HEK293 (cell line): ENCODE measurements around the gene ROBO1.

ENCODE experiments used
- GLI4 ChIP-seq: fragments of 450-650 bp; formaldehyde crosslinking; IDR thresholded peaks from 2 replicates; pipeline ENCODE4 v1.5.1; 2016; ENCODE audit warnings: missing biosample characterization, missing genetic modification characterization
- HOXC10 ChIP-seq: sonication (generic); formaldehyde crosslinking; IDR thresholded peaks from 2 replicates; pipeline ENCODE4 v1.8.1; 2023; ENCODE audit warnings: mild to moderate bottlenecking, missing genetic modification reagents
- OSR2 ChIP-seq: fragments of 450-650 bp; formaldehyde crosslinking; IDR thresholded peaks from 2 replicates; pipeline ENCODE4 v1.5.1; 2016; ENCODE audit warnings: missing biosample characterization, missing genetic modification characterization
- SP3 ChIP-seq: fragments of 450-650 bp; formaldehyde crosslinking; IDR thresholded peaks from 2 replicates; pipeline ENCODE4 v1.5.1; 2016; ENCODE audit warnings: missing biosample characterization, missing genetic modification characterization
- ZBTB1 ChIP-seq: fragments of 450-650 bp; formaldehyde crosslinking; IDR thresholded peaks from 2 replicates; pipeline ENCODE4 v1.5.1; 2016; ENCODE audit warnings: missing biosample characterization, missing genetic modification characterization
- ZBTB26 ChIP-seq: fragments of 450-650 bp; formaldehyde crosslinking; optimal IDR thresholded peaks from 2 replicates; pipeline ENCODE3; 2016; ENCODE audit warnings: missing biosample characterization, mild to moderate bottlenecking, missing genetic modification characterization
- ZEB2 ChIP-seq: fragments of 450-650 bp; formaldehyde crosslinking; IDR thresholded peaks from 2 replicates; pipeline ENCODE4 v1.5.1; 2016; ENCODE audit warnings: missing biosample characterization, missing genetic modification characterization
- ZFP3 ChIP-seq: fragments of 450-650 bp; formaldehyde crosslinking; IDR thresholded peaks from 2 replicates; pipeline ENCODE4 v1.5.1; 2016; ENCODE audit warnings: low read depth, missing biosample characterization, missing genetic modification characterization
- ZNF138 ChIP-seq: fragments of 450-650 bp; formaldehyde crosslinking; IDR thresholded peaks from 2 replicates; pipeline ENCODE4 v1.5.1; 2016; ENCODE audit warnings: missing biosample characterization, missing genetic modification characterization, borderline replicate concordance
- ZNF169 ChIP-seq: fragments of 450-650 bp; formaldehyde crosslinking; IDR thresholded peaks from 2 replicates; pipeline ENCODE4 v1.5.1; 2016; ENCODE audit warnings: missing biosample characterization, missing genetic modification characterization
- ZNF174 ChIP-seq: fragments of 450-650 bp; formaldehyde crosslinking; IDR thresholded peaks from 2 replicates; pipeline ENCODE4 v1.5.0; 2017; ENCODE audit warnings: missing biosample characterization, mild to moderate bottlenecking, missing genetic modification characterization
- ZNF18 ChIP-seq: fragments of 450-650 bp; formaldehyde crosslinking; IDR thresholded peaks from 2 replicates; pipeline ENCODE4 v1.5.1; 2016; ENCODE audit warnings: missing biosample characterization, missing genetic modification characterization
- ZNF24 ChIP-seq: fragments of 450-650 bp; formaldehyde crosslinking; IDR thresholded peaks from 2 replicates; pipeline ENCODE4 v1.5.1; 2016; ENCODE audit warnings: missing biosample characterization, missing genetic modification characterization
- ZNF292 ChIP-seq: fragments of 450-650 bp; formaldehyde crosslinking; IDR thresholded peaks from 2 replicates; pipeline ENCODE4 v1.5.1; 2016; ENCODE audit warnings: low read depth, missing biosample characterization, missing genetic modification characterization, borderline replicate concordance
- ZNF335 ChIP-seq: fragments of 450-650 bp; formaldehyde crosslinking; conservative IDR thresholded peaks from 2 replicates; pipeline ENCODE4 v1.5.1; 2016; ENCODE audit warnings: missing biosample characterization, missing genetic modification characterization
- ZNF350 ChIP-seq: fragments of 450-650 bp; formaldehyde crosslinking; IDR thresholded peaks from 2 replicates; pipeline ENCODE4 v1.5.0; 2017; ENCODE audit warnings: missing biosample characterization, mild to moderate bottlenecking, missing genetic modification characterization
- ZNF366 ChIP-seq: fragments of 450-650 bp; formaldehyde crosslinking; conservative IDR thresholded peaks from 2 replicates; pipeline ENCODE4 v1.5.1; 2016; ENCODE audit warnings: missing biosample characterization, missing genetic modification characterization
- ZNF473 ChIP-seq: fragments of 450-650 bp; formaldehyde crosslinking; IDR thresholded peaks from 2 replicates; pipeline ENCODE4 v1.5.1; 2017; ENCODE audit warnings: missing biosample characterization, missing genetic modification characterization
- ZNF48 ChIP-seq: fragments of 450-650 bp; formaldehyde crosslinking; IDR thresholded peaks from 2 replicates; pipeline ENCODE4 v1.5.1; 2016; ENCODE audit warnings: missing biosample characterization, missing genetic modification characterization
- ZNF530 ChIP-seq: fragments of 450-650 bp; formaldehyde crosslinking; IDR thresholded peaks from 2 replicates; pipeline ENCODE4 v1.5.1; 2016; ENCODE audit warnings: low read depth, missing biosample characterization, missing genetic modification characterization
- ZNF555 ChIP-seq: fragments of 450-650 bp; formaldehyde crosslinking; conservative IDR thresholded peaks from 2 replicates; pipeline ENCODE4 v1.5.1; 2017; ENCODE audit warnings: missing biosample characterization, mild to moderate bottlenecking, missing genetic modification characterization, inconsistent platforms
- ZNF596 ChIP-seq: fragments of 450-650 bp; IDR thresholded peaks from 2 replicates; pipeline ENCODE4 v1.5.0; 2018; ENCODE audit warnings: missing biosample characterization, mild to moderate bottlenecking, missing genetic modification characterization, moderate library complexity
- ZNF639 ChIP-seq: fragments of 450-650 bp; formaldehyde crosslinking; IDR thresholded peaks from 2 replicates; pipeline ENCODE4 v1.5.1; 2016; ENCODE audit warnings: missing biosample characterization, missing genetic modification characterization
- ZNF654 ChIP-seq: fragments of 450-650 bp; formaldehyde crosslinking; IDR thresholded peaks from 2 replicates; pipeline ENCODE4 v1.5.1; 2016; ENCODE audit warnings: low read depth, missing biosample characterization, missing genetic modification characterization
- ZNF658 ChIP-seq: fragments of 450-650 bp; formaldehyde crosslinking; IDR thresholded peaks from 2 replicates; pipeline ENCODE4; 2016; ENCODE audit warnings: missing biosample characterization, missing genetic modification characterization
- ZNF747 ChIP-seq: fragments of 450-650 bp; formaldehyde crosslinking; IDR thresholded peaks from 2 replicates; pipeline ENCODE4 v1.5.1; 2016; ENCODE audit warnings: missing biosample characterization, missing genetic modification characterization
- ZNF768 ChIP-seq: fragments of 450-650 bp; formaldehyde crosslinking; IDR thresholded peaks from 2 replicates; pipeline ENCODE4 v1.5.1; 2018; ENCODE audit warnings: missing biosample characterization, mild to moderate bottlenecking, missing genetic modification characterization
- ZNF776 ChIP-seq: fragments of 450-650 bp; formaldehyde crosslinking; IDR thresholded peaks from 2 replicates; pipeline ENCODE4 v1.5.0; 2017; ENCODE audit warnings: missing biosample characterization, missing genetic modification characterization, borderline replicate concordance
- ZNF785 ChIP-seq: fragments of 450-650 bp; formaldehyde crosslinking; IDR thresholded peaks from 2 replicates; pipeline ENCODE4 v1.5.1; 2016; ENCODE audit warnings: missing biosample characterization, missing genetic modification characterization
- ZNF830 ChIP-seq: fragments of 450-650 bp; IDR thresholded peaks from 2 replicates; pipeline ENCODE4 v1.5.0; 2018; ENCODE audit warnings: missing biosample characterization, missing genetic modification characterization, low read depth, mild to moderate bottlenecking, moderate library complexity
- ZNF837 ChIP-seq: fragments of 450-650 bp; formaldehyde crosslinking; IDR thresholded peaks from 2 replicates; pipeline ENCODE4 v1.5.1; 2016; ENCODE audit warnings: missing biosample characterization, missing genetic modification characterization
- ZNF843 ChIP-seq: fragments of 450-650 bp; formaldehyde crosslinking; IDR thresholded peaks from 2 replicates; pipeline ENCODE4 v1.5.1; 2016; ENCODE audit warnings: missing biosample characterization, missing genetic modification characterization
- ZXDB ChIP-seq: fragments of 450-650 bp; formaldehyde crosslinking; IDR thresholded peaks from 2 replicates; pipeline ENCODE4 v1.5.1; 2016; ENCODE audit warnings: missing biosample characterization, missing genetic modification characterization
- TF ChIP-seq, protein P1 (sequence below): fragments of 450-650 bp; formaldehyde crosslinking; conservative IDR thresholded peaks from 2 replicates; pipeline ENCODE4 v1.5.1; 2016; ENCODE audit warnings: low read depth, missing biosample characterization, missing genetic modification characterization

ROBO1 gene

DNA sequence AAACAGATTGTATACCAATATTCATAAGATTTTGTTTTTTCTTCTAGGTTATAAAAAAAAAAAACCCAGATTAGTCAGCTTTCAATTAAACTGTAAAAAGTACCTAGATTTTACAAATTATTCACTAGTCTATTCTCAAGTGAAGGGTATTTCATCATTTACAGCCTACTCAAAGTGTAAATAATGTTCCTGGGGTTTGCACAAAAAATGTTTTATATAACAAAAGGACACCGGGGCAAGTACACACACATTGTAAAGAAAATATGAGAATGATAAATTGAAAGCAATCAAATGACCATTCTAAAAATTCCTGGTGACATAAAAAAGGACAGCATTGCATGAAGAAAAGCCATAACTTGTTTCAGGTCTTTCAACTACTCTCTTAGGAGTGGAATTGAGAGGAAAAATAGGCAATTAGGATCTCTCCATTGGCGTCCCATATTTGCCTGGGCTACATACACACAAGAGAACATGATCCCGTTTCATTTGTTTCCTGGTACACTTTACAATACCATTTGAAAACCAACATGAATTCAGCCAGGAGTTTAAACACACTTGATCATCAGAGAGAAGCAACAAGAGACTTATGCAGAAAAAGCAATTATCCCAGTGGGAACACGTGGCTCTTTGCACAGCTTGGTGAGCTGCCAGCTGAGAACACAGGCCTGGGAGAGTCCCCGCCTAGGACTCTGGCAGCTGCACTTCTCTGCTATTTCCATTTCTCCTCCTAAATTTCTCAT is 1039.2 kb downstream of the ROBO1 start (continued):
- TF ChIP-seq ZNF658 (tag by site-specific recombination) (no peak), SP3 (no peak), GLI4 (tag by site-specific recombination) (no peak), ZNF335 (0 out of 2 replicates have a peak, but pooled peaks have one; percentile 25), ZXDB (tag by site-specific recombination) (no peak), ZNF555 (tag by site-specific recombination) (no peak), ZNF837 (tag by site-specific recombination) (no peak), ZNF843 (tag by site-specific recombination) (peak; percentile 59), ZNF776 (tag by site-specific recombination) (no peak), ZNF785 (tag by site-specific recombination) (no peak), ZNF48 (tag by site-specific recombination) (no peak), ZNF169 (tag by site-specific recombination) (no peak), ZNF830 (tag by site-specific recombination) (no peak), ZNF24 (no peak), ZNF639 (no peak), ZFP3 (tag by site-specific recombination) (no peak), ZNF747 (no peak), OSR2 (peak; percentile 60; the same call in 1 of the 2 replicates), HOXC10 (no peak), ZNF654 (tag by site-specific recombination) (no peak), ZBTB1 (tag by site-specific recombination) (no peak), ZNF174 (tag by site-specific recombination) (no peak), ZNF530 (no peak), ZNF366 (tag by site-specific recombination) (peak; percentile 52; the same call in 1 of the 2 replicates), ZNF292 (tag by site-specific recombination) (no peak), ZNF596 (tag by site-specific recombination) (peak; percentile 66), ZNF350 (no peak), ZNF768 (tag by site-specific recombination) (no peak), ZNF473 (tag by site-specific recombination) (no peak), ZNF138 (tag by site-specific recombination) (no peak), ZEB2 (tag by site-specific recombination) (no peak), ZBTB26 (tag by site-specific recombination) (no peak), ZNF18 (0 out of 2 replicates have a peak, but pooled peaks have one; percentile 45)
- TF ChIP-seq, protein P1, sequence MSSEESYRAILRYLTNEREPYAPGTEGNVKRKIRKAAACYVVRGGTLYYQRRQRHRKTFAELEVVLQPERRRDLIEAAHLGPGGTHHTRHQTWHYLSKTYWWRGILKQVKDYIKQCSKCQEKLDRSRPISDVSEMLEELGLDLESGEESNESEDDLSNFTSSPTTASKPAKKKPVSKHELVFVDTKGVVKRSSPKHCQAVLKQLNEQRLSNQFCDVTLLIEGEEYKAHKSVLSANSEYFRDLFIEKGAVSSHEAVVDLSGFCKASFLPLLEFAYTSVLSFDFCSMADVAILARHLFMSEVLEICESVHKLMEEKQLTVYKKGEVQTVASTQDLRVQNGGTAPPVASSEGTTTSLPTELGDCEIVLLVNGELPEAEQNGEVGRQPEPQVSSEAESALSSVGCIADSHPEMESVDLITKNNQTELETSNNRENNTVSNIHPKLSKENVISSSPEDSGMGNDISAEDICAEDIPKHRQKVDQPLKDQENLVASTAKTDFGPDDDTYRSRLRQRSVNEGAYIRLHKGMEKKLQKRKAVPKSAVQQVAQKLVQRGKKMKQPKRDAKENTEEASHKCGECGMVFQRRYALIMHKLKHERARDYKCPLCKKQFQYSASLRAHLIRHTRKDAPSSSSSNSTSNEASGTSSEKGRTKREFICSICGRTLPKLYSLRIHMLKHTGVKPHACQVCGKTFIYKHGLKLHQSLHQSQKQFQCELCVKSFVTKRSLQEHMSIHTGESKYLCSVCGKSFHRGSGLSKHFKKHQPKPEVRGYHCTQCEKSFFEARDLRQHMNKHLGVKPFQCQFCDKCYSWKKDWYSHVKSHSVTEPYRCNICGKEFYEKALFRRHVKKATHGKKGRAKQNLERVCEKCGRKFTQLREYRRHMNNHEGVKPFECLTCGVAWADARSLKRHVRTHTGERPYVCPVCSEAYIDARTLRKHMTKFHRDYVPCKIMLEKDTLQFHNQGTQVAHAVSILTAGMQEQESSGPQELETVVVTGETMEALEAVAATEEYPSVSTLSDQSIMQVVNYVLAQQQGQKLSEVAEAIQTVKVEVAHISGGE (tag by site-specific recombination), result no peak
